Trophoblast cell (in vitro differentiated cells and primary cell): ENCODE measurements around the gene TDRD12.

Source experiments
- DNase-seq, 2 donors: peaks; one replicate each; pipeline ENCODE4 v3.0.0-alpha.2; 2016
- H2AFZ ChIP-seq: 2 replicates; pipeline ENCODE4 v1.6.1; 2013; ENCODE audit warnings: low read length, moderate library complexity, mild to moderate bottlenecking; ENCODE audit not compliant: insufficient read depth, poor library complexity
- H2AK5ac ChIP-seq: 2 replicates; pipeline ENCODE4 v1.6.1; 2013; ENCODE audit warnings: mild to moderate bottlenecking, low read length
- H2BK120ac ChIP-seq: 2 replicates; pipeline ENCODE4 v1.6.1; 2013; ENCODE audit warnings: low read length, mild to moderate bottlenecking, moderate library complexity; ENCODE audit not compliant: insufficient read depth, poor library complexity
- H2BK12ac ChIP-seq: 2 replicates; pipeline ENCODE4 v1.6.1; 2013; ENCODE audit warnings: mild to moderate bottlenecking, low read length, moderate library complexity
- H2BK5ac ChIP-seq: 2 replicates; pipeline ENCODE4 v1.6.1; 2013; ENCODE audit warnings: low read length, low read depth, moderate library complexity, mild to moderate bottlenecking; ENCODE audit not compliant: poor library complexity
- H3K14ac ChIP-seq: 2 replicates; pipeline ENCODE4 v1.6.1; 2013; ENCODE audit warnings: mild to moderate bottlenecking, low read length
- H3K18ac ChIP-seq: 2 replicates; pipeline ENCODE4 v1.6.1; 2013; ENCODE audit warnings: mild to moderate bottlenecking, low read length
- H3K23ac ChIP-seq: 2 replicates; pipeline ENCODE4 v1.6.1; 2013; ENCODE audit warnings: low read length
- H3K27ac ChIP-seq: 2 replicates; pipeline ENCODE4 v1.5.1; 2013; ENCODE audit warnings: low read depth, mild to moderate bottlenecking, inconsistent platforms, low read length, moderate library complexity
- H3K27me3 ChIP-seq: 2 replicates; pipeline ENCODE4 v1.6.1; 2013; ENCODE audit warnings: inconsistent platforms, mild to moderate bottlenecking, low read length, moderate library complexity; ENCODE audit not compliant: insufficient read depth
- H3K36me3 ChIP-seq, 2 experiments: 1 replicate in 1 of 2; 2 replicates in 1 of 2; pipeline ENCODE4 v1.6.1; 2013; ENCODE audit warnings: low read length in 2 of 2, mild to moderate bottlenecking in 2 of 2, moderate library complexity in 1 of 2; ENCODE audit not compliant: insufficient read depth in 2 of 2, control insufficient read depth in 1 of 2
- H3K4ac ChIP-seq: 2 replicates; pipeline ENCODE4 v1.6.1; 2013; ENCODE audit warnings: low read depth, mild to moderate bottlenecking, low read length, moderate library complexity
- H3K4me1 ChIP-seq, 2 experiments: 1 replicate in 1 of 2; 2 replicates in 1 of 2; pipeline ENCODE4 v1.6.1; 2013; ENCODE audit warnings: low read length in 2 of 2, mild to moderate bottlenecking in 2 of 2, moderate library complexity in 1 of 2; ENCODE audit not compliant: insufficient read depth in 2 of 2, control insufficient read depth in 1 of 2
- H3K4me2 ChIP-seq: 2 replicates; pipeline ENCODE4 v1.6.1; 2013; ENCODE audit warnings: inconsistent platforms, mild to moderate bottlenecking, low read length, moderate library complexity
- H3K4me3 ChIP-seq: 2 replicates; pipeline ENCODE4 v1.5.1; 2013; ENCODE audit warnings: mild to moderate bottlenecking, low read depth, low read length, inconsistent platforms
- H3K79me1 ChIP-seq: one replicate; pipeline ENCODE4 v1.6.1; 2013; ENCODE audit warnings: low read length
- H3K79me2 ChIP-seq: 2 replicates; pipeline ENCODE4 v1.6.1; 2013; ENCODE audit warnings: low read length, mild to moderate bottlenecking; ENCODE audit not compliant: control insufficient read depth, insufficient read depth, poor library complexity
- H3K9ac ChIP-seq: 2 replicates; pipeline ENCODE4 v1.6.1; 2013; ENCODE audit warnings: mild to moderate bottlenecking, low read length
- H3K9me3 ChIP-seq: 2 replicates; pipeline ENCODE4 v1.6.1; 2013; ENCODE audit warnings: low read depth, mild to moderate bottlenecking, control low read depth, inconsistent platforms, low read length; ENCODE audit not compliant: insufficient read depth
- H4K12ac ChIP-seq: 2 replicates; pipeline ENCODE4 v1.6.1; 2013; ENCODE audit warnings: low read depth, mild to moderate bottlenecking, low read length, moderate library complexity
- H4K8ac ChIP-seq: 2 replicates; pipeline ENCODE4 v1.6.1; 2013; ENCODE audit warnings: low read depth, mild to moderate bottlenecking, low read length, moderate library complexity
- H4K91ac ChIP-seq: one replicate; pipeline ENCODE4 v1.6.1; 2013; ENCODE audit warnings: low read depth, mild to moderate bottlenecking, low read length, moderate library complexity
- WGBS: extraction: QIAGEN DNeasy Blood & Tissue Kit; methylation state at CpG from one replicate; pipeline ENCODE4 v1.1.7; 2013; ENCODE audit warnings: missing lambda C conversion rate; ENCODE audit not compliant: insufficient read length, insufficient coverage; ENCODE audit errors: extremely low coverage; 5-methylcytosine and 5-hydroxymethylcytosine counted together

The TDRD12 gene

DNA sequence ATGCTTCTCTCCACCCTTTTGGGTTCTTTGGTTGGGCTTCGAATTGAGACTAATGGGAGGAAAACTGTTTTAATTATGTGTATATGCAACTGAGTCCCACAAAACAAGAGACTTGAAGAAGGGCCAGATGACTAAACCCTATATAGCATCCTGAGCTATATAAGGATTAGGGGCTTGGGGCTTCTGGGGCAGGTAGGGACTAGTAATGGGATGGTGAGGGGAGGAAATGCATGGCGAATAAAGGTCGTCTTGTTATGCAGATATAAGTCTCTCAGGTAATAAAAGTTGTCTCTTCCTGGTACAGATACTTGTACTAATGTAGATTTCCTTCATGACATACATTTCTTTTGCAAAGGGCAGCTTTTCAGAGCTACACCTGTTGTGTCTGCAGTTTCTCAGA is 152.8 kb downstream of the TDRD12 start:
- Histone ChIP-seq H3K79me2 (peaks cover 2% of the 10 kb centered on the region), H3K27ac (no peak overlapping the region), H3K4me1 (peaks cover 7 to 9% of the 10 kb centered on the region in 2 experiments), H3K18ac (no peak overlapping the region), H2BK12ac (no peak overlapping the region), H3K27me3 (no peaks in the 10 kb centered on the region), H3K23ac (no peak overlapping the region), H2AFZ (no peak overlapping the region), H2BK5ac (no peak overlapping the region), H4K8ac (no peak overlapping the region), H2BK120ac (no peak overlapping the region), H3K4me3 (no peak overlapping the region), H3K4me2 (no peak overlapping the region), H3K14ac (no peak overlapping the region), H2AK5ac (no peak overlapping the region), H3K4ac (no peak overlapping the region), H4K91ac (no peak overlapping the region), H3K9me3 (no peaks in the 10 kb centered on the region), H3K9ac (no peak overlapping the region), H4K12ac (no peak overlapping the region), H3K36me3 (no peaks in the 10 kb centered on the region), H3K79me1 (peaks cover 1% of the 10 kb centered on the region)
- no peak for DNase-seq
- WGBS, result no CpG with 5 or more reads among the region's 3 CpGs

- no CpG with 5 or more reads among the region's 18 CpGs for WGBS
- peaks cover 1% of the 10 kb centered on the region for H3K79me1 ChIP-seq
- no peak overlapping the region for H2BK12ac ChIP-seq
- no peak overlapping the region for H3K4me2 ChIP-seq
- H3K4me1 ChIP-seq, result peaks cover 7 to 10% of the 10 kb centered on the region in 2 experiments
- H2BK120ac ChIP-seq, result no peak overlapping the region
- H4K12ac ChIP-seq, result no peak overlapping the region
- no peak overlapping the region for H3K9ac ChIP-seq
- DNase-seq, result no peak
- H3K14ac ChIP-seq, result no peak overlapping the region
- H3K4me3 ChIP-seq, result no peak overlapping the region
- H3K23ac ChIP-seq, result no peak overlapping the region
- H2AK5ac ChIP-seq, result no peak overlapping the region
- H3K79me2 ChIP-seq, result peaks cover 2% of the 10 kb centered on the region
- no peak overlapping the region for H2AFZ ChIP-seq
- H3K27me3 ChIP-seq, result no peaks in the 10 kb centered on the region
- H3K27ac ChIP-seq, result no peak overlapping the region
- no peaks in the 10 kb centered on the region for H3K36me3 ChIP-seq
- H4K91ac ChIP-seq, result no peak overlapping the region
- H3K9me3 ChIP-seq, result no peaks in the 10 kb centered on the region
- no peak overlapping the region for H4K8ac ChIP-seq
- H2BK5ac ChIP-seq, result no peak overlapping the region
- no peak overlapping the region for H3K18ac ChIP-seq
- H3K4ac ChIP-seq, result no peak overlapping the region
These were observed 153.8 kb downstream of the TDRD12 start for GRCh38 chr19:32873247-32873959.

- no peak overlapping the region for H3K27ac ChIP-seq
- H3K27me3 ChIP-seq, result no peaks in the 10 kb centered on the region
- H3K9ac ChIP-seq, result no peak overlapping the region
- H2AK5ac ChIP-seq, result no peak overlapping the region
- H3K4me3 ChIP-seq, result no peak overlapping the region
- H2BK120ac ChIP-seq, result no peak overlapping the region
- H3K18ac ChIP-seq, result no peak overlapping the region
- H3K23ac ChIP-seq, result no peak overlapping the region
- no peak overlapping the region for H3K14ac ChIP-seq
- H4K8ac ChIP-seq, result no peak overlapping the region
- H4K12ac ChIP-seq, result no peak overlapping the region
- H3K4ac ChIP-seq, result no peak overlapping the region
- no peak overlapping the region for H2AFZ ChIP-seq
- no peak overlapping the region for H2BK12ac ChIP-seq
- H3K4me2 ChIP-seq, result no peak overlapping the region
- H4K91ac ChIP-seq, result no peak overlapping the region
- no peak for DNase-seq
- no peaks in the 10 kb centered on the region for H3K9me3 ChIP-seq
- no CpG with 5 or more reads among the region's 9 CpGs for WGBS
- peaks cover 7 to 10% of the 10 kb centered on the region in 2 experiments for H3K4me1 ChIP-seq
- H3K79me1 ChIP-seq, result peaks cover 1% of the 10 kb centered on the region
- H2BK5ac ChIP-seq, result no peak overlapping the region
- peaks cover 2% of the 10 kb centered on the region for H3K79me2 ChIP-seq
- peaks cover 2 to 3% of the 10 kb centered on the region in 2 experiments for H3K36me3 ChIP-seq
These were observed 155.0 kb downstream of the TDRD12 start for GRCh38 chr19:32874605-32875004.

GRCh38 chr19:32875428-32875827 is 155.9 kb downstream of the TDRD12 start:
- peaks cover 3 to 5% of the 10 kb centered on the region in 2 experiments for H3K36me3 ChIP-seq
- no peak overlapping the region for H3K4me3 ChIP-seq
- no peak overlapping the region for H4K8ac ChIP-seq
- DNase-seq, result no peak
- peaks cover 2% of the 10 kb centered on the region for H3K79me2 ChIP-seq
- no peak overlapping the region for H2AK5ac ChIP-seq
- peaks cover 1% of the 10 kb centered on the region for H3K79me1 ChIP-seq
- no peak overlapping the region for H2BK120ac ChIP-seq
- H3K4ac ChIP-seq, result no peak overlapping the region
- no peak overlapping the region for H3K18ac ChIP-seq
- no peak overlapping the region for H3K23ac ChIP-seq
- WGBS, result no CpG with 5 or more reads among the region's 7 CpGs
- no peak overlapping the region for H3K9ac ChIP-seq
- H2BK5ac ChIP-seq, result no peak overlapping the region
- no peak overlapping the region for H2BK12ac ChIP-seq
- no peak overlapping the region for H3K4me2 ChIP-seq
- no peak overlapping the region for H4K12ac ChIP-seq
- no peak overlapping the region for H3K27ac ChIP-seq
- H4K91ac ChIP-seq, result no peak overlapping the region
- H3K14ac ChIP-seq, result no peak overlapping the region
- H3K9me3 ChIP-seq, result peaks cover 3% of the 10 kb centered on the region
- no peak overlapping the region for H2AFZ ChIP-seq
- no peaks in the 10 kb centered on the region for H3K27me3 ChIP-seq
- H3K4me1 ChIP-seq, result peaks cover 3 to 6% of the 10 kb centered on the region in 2 experiments
